Measurements from ENCODE around the gene SH3BP5L. TPM values are rescaled to one million over a fixed set of nuclear protein-coding genes. Genes with fewer than 3 reads are reported as not detected.

Gene SH3BP5L
- total RNA-seq, 3 donors from 2014 or later: 27.2 to 31.0 (median 29.3) TPM

- H3K4me3 ChIP-seq: peak overlapping the region; percentile 94
- intact Hi-C loops (cut with DNase I, micrococcal nuclease): no loop called here
- no peaks in the 10 kb centered on the region for H3K9me3 ChIP-seq
- H3K4me1 ChIP-seq (ENCODE audit: low read depth): peaks cover 10% of the 10 kb centered on the region
- ATAC-seq: no peak
- H3K36me3 ChIP-seq (ENCODE audit: low read depth): no peaks in the 10 kb centered on the region
- DNase-seq: no peak
- TF ChIP-seq CTCF (IDR thresholded peaks at IDR 0.05): no peak
These were observed 13.4 kb upstream of the SH3BP5L start for GRCh38 chr1:248839168-248839555.

- Histone ChIP-seq H3K4me1 (ENCODE audit: low read depth) (peaks cover 10% of the 10 kb centered on the region), H3K4me3 (peak overlapping the region; percentile 94), H3K9me3 (no peaks in the 10 kb centered on the region), H3K36me3 (ENCODE audit: low read depth) (no peaks in the 10 kb centered on the region)
- TF ChIP-seq CTCF (IDR thresholded peaks at IDR 0.05): no peak
- ATAC-seq (peak; percentile 86), DNase-seq (peak; percentile 93 to 95 (median 94))
- intact Hi-C loops (cut with DNase I, micrococcal nuclease): no loop called here
These were observed 12.8 kb upstream of the SH3BP5L start for GRCh38 chr1:248838357-248839167.

- H3K4me3 ChIP-seq: peak within 1 kb of the TSS; percentile 94
- H3K36me3 ChIP-seq (ENCODE audit: low read depth): no peaks in the 10 kb centered on the region
- ATAC-seq (peak; percentile 90), DNase-seq (peak; percentile 97 to 98 (median 98))
- peaks cover 10% of the 10 kb centered on the region for H3K4me1 ChIP-seq (ENCODE audit: low read depth)
- intact Hi-C loops (cut with DNase I, micrococcal nuclease): no loop called here
- no peaks in the 10 kb centered on the region for H3K9me3 ChIP-seq
- no peak for TF ChIP-seq CTCF (IDR thresholded peaks at IDR 0.05)
These were observed 12.2 kb upstream of the SH3BP5L start, which contains the start of gene ZNF672 for GRCh38 chr1:248837781-248838356. Gene ZNF672 (plus strand): TSS chr1:248838224. CDS start chr1:248847275, 9,051 bp downstream.

- Histone ChIP-seq H3K9me3 (no peaks in the 10 kb centered on the region), H3K4me3 (peak overlapping the region; percentile 94), H3K4me1 (ENCODE audit: low read depth) (peaks cover 10% of the 10 kb centered on the region), H3K36me3 (ENCODE audit: low read depth) (no peaks in the 10 kb centered on the region)
- DNase-seq (peak in 1 of 3 donors; percentile 58), ATAC-seq (peak; percentile 7)
- no peak for TF ChIP-seq CTCF (IDR thresholded peaks at IDR 0.05)
- intact Hi-C loops (cut with DNase I, micrococcal nuclease): no loop called here
These were observed 11.5 kb upstream of the SH3BP5L start for GRCh38 chr1:248837045-248837780.

- ATAC-seq (no peak), DNase-seq (no peak)
- TF ChIP-seq CTCF (IDR thresholded peaks at IDR 0.05): no peak
- Histone ChIP-seq H3K36me3 (ENCODE audit: low read depth) (no peaks in the 10 kb centered on the region), H3K9me3 (no peaks in the 10 kb centered on the region), H3K4me3 (no peak overlapping the region), H3K4me1 (ENCODE audit: low read depth) (peaks cover 9% of the 10 kb centered on the region)
- intact Hi-C loops (cut with DNase I, micrococcal nuclease): no loop called here
These were observed 8.7 kb upstream of the SH3BP5L start for GRCh38 chr1:248834343-248834940.
